Astrocyte (in vitro differentiated cells and primary cell): ENCODE results near the gene ETFB.

ENCODE experiments used
- EZH2 ChIP-seq: IDR thresholded peaks from 2 replicates; pipeline ENCODE4 v1.6.1; 2012; ENCODE audit warnings: mild to moderate bottlenecking, low read length, inconsistent platforms; ENCODE audit not compliant: insufficient read depth
- TF ChIP-seq, protein P1 (sequence below): IDR thresholded peaks from 2 replicates; pipeline ENCODE4 v1.5.1; 2011; ENCODE audit warnings: low read depth, mild to moderate bottlenecking, inconsistent platforms, low read length, moderate library complexity; ENCODE audit not compliant: insufficient read depth

DNA sequence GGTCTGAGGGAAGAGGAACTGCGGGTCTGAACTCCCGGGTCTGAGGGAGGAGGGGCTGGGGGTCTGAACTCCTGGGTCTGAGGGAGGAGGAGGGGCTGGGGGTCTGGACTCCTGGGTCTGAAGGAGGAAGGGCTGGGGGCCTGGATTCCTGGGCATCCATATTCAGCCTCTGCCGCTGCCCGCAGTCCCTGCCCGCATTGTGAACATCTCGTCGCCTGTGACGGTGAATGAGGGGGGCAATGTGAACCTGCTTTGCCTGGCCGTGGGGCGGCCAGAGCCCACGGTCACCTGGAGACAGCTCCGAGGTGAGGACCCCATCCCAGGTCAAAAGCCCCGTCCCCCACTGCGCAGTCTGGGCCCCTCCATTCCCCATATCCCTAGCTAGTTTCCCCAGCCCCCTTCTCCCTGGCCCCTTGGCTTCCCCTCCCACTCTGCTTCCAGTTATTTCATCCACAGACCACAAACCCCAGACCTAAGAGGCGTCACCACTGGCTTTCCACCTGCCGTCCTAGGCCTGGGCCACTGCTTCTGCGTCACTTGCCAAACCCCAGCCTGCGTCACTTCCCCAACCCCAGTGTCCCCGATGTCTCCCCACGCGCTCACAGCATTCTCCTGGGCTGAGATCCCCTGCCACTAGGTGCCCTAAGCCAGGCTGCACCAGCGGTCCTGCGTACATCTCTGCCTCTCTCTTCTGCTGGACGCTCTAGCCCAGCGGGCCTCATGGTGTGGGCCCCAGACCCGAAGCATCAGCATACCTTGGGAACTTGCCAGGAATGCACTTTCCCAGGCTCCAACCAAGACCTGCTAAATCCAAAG, 40.8 kb downstream of the ETFB start:
- TF ChIP-seq EZH2, result no peak
- TF ChIP-seq, protein P1, sequence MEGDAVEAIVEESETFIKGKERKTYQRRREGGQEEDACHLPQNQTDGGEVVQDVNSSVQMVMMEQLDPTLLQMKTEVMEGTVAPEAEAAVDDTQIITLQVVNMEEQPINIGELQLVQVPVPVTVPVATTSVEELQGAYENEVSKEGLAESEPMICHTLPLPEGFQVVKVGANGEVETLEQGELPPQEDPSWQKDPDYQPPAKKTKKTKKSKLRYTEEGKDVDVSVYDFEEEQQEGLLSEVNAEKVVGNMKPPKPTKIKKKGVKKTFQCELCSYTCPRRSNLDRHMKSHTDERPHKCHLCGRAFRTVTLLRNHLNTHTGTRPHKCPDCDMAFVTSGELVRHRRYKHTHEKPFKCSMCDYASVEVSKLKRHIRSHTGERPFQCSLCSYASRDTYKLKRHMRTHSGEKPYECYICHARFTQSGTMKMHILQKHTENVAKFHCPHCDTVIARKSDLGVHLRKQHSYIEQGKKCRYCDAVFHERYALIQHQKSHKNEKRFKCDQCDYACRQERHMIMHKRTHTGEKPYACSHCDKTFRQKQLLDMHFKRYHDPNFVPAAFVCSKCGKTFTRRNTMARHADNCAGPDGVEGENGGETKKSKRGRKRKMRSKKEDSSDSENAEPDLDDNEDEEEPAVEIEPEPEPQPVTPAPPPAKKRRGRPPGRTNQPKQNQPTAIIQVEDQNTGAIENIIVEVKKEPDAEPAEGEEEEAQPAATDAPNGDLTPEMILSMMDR, result no peak
